HG03135 (cell line): ENCODE measurements around the gene NRF1.
"Not testable (repeated sequence)": the region's sequence is repeated elsewhere in the genome, so short reads cannot be mapped to it uniquely, and the experiment has no call there.

Experiments used
- ATAC-seq: cut with Tn5 transposase; IDR thresholded peaks from one replicate; pipeline ENCODE4 v1.9.1; 2021; ENCODE audit warnings: mild to moderate bottlenecking, moderate library complexity; ENCODE audit not compliant: unreplicated experiment

NRF1 gene

GRCh38 chr7:129780974-129781927 lies 169.7 kb downstream of the NRF1 start:
- no peak for ATAC-seq

- ATAC-seq = no peak
Observed at GRCh38 chr7:129781928-129782817, 170.7 kb downstream of the NRF1 start.

DNA sequence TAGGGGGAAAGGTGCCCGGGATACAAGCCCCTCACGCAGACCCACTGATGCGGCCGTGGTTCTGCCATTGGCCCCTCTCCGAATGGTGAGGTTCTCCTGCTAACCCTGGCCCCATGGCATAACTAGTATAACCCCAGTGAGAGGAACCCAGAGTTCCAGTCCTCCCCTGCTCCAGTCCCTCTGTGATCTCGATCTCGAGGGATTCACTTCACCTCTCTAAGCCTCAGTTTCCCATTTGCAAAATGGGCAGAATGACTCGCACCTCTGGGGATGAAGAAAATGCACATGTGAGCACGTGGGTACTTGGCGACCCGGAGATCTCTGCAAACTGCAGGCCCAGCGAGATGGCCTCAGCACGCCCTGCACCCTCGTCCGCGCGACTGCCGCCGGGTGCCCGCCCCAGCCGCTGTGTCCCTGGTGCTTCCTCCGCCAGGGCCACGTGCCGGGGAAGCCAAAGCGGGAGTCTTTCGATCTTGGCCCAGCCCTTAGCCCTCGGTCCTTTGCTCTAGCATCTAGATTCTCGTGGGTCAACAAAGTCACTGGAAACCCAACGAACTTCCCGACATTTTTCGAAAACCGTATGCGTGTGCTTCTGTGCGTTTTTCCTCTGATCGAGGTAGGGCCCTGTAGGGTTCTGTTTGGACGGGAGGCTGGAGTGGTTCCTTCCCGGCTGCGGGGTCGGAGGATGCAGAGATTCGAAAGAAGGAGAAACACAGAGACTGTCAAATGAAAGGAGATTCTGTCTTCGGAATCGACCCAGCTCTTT lies 171.5 kb downstream of the NRF1 start:
- ATAC-seq = no peak

DNA sequence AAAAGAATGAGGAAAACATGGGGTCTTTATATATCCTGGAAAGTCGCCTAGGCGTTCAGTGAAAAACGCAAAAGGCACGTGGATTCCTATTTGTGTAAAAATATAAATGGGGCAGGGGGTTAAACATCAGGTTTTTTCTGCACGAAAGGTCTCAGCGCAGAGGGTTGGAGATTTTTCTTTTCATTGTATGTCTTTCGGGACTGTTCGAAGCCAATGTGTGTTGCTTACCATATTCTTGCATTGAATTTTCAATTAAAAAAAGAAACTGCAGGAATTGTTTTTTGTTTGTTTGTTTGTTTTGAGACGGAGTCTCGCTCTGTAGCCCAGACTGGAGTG lies 172.0 kb downstream of the NRF1 start:
- ATAC-seq = no peak

DNA sequence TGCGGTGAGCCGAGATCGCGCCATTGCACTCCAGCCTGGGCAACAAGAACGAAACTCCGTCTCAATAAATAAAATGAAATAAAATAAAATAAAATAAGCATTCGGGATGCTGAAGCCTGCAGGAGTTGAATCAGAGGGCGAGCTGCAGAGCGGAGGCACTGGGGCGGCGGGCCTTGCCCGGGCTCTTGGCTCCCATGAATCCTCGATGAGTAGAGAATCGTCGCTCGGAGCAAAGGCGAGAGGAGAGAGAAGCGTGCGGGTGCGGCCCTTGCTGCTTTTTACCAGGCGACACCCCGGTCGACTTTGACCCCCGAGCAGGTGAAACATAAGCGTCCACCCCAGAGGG lies 172.9 kb downstream of the NRF1 start:
- ATAC-seq = no peak

DNA sequence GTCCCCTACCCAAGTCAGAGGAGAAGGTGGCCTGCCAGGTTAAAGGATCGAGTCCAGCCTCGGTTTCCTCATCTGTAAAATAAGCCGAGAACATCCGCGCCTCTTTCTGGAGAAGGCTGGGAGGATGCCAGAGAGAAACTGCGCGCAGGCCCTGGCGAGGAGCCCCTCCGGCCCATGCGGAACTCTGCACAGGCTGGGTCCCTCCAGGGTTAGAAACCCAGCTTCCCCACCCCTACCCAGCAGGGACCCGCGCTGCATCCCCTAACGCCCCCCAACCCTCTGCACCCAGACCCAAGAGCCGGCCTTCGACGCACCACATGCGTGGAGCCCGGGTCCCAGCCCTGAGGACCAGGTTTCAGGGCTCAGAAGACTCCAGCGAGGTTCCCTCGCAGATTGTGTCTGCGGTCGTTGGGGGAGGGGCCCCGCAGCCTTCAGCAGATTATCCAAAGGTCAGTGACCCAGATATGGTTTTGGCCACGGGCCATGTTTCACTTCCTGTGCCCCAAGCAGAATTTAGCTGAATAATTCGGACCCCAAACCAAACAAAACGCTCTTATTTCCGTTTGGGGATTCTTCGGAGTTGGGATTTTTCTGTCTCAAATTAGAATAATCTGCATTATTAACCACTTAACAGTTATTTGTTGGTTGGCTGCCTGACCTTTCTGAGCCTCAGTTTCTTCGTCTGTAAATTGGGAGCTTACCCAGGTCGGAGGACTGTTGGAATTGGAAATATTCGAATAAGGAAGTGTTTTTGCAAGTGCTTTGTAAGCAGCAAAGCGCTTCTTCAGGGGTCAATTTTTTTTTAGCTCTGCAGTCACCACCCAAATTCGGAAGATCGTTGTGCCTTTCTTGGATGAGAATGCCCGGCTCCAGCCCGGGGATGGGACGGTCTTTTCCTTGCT lies 173.5 kb downstream of the NRF1 start:
- ATAC-seq = no peak

GRCh38 chr7:129785685-129786514 lies 174.4 kb downstream of the NRF1 start:
- ATAC-seq = no peak

DNA sequence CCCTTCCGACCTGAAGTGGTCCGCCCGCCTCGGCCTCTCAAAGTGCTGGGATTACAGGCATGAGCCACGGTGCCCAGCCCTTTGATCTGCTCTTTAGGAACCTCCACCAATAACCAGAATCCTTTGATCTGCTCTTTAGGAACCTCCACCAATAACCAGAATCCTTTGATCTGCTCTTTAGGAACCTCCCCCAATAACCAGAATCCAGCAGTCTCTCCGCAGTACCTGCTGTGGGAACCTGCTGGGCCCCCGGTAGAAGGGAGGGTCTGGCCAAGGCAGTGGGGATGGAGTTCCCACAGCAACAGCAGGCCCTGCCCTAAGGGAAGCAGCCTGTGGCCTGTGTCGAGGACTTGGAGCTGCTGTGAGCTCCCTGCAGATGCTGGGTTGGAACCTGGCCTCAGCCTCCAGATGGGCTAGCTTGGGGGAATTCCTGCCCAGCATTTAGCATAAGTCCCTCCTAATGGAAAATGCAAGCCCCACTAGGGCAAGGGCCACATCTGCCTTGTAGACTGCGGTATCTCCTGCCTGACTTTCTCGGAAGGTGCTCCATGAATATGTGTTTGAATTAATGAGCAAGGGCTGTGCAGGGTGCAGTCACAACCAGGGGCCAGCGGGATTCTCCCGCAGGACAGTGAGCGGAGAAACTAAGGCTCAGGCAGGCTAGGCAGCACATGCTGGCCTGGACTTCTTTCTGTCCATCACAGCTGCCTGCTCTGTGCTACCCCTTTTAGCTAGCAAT lies 175.5 kb downstream of the NRF1 start:
- no peak for ATAC-seq

- ATAC-seq = no peak
Observed at GRCh38 chr7:129789000-129789399, 177.5 kb downstream of the NRF1 start.

DNA sequence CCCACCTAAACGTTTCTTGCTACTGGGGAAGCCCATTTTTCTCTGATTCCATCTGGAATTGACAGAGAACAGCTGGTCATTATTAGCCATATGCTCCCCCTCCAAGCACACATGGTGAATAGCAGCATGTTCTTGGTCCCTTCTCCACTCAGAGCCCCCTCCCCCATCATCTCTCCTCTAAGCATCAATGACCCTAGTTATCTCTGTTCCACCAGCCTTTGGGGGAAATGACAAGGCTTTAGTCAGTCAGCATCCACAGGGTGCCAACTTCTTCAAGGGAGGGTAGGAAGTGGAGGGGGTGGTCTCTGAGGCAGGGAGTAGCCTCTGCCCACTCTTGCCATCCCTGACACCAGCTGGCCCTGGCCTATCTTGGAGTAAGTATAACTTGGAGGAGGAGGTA lies 178.1 kb downstream of the NRF1 start:
- no peak for ATAC-seq

DNA sequence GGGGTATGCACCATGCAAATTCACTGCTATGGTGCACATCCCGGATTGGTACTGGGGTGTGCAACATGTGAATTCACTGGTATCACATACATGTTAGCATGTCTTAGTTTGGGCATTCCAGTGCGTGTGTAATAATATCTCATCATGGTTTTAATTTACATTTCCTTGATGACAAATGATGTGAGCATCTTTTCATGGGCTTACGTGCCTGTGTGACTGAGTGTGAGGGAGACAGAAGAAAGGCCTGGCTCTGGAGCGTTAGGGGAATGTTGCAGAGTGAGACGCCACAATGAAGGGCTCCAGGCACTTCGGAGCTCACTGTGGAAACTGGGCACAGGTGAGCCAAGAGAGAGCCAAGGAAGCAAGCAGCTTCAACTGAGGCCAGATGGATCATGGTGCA lies 178.6 kb downstream of the NRF1 start:
- no peak for ATAC-seq

- no peak for ATAC-seq
Observed at GRCh38 chr7:129792721-129793120, 181.2 kb downstream of the NRF1 start.

DNA sequence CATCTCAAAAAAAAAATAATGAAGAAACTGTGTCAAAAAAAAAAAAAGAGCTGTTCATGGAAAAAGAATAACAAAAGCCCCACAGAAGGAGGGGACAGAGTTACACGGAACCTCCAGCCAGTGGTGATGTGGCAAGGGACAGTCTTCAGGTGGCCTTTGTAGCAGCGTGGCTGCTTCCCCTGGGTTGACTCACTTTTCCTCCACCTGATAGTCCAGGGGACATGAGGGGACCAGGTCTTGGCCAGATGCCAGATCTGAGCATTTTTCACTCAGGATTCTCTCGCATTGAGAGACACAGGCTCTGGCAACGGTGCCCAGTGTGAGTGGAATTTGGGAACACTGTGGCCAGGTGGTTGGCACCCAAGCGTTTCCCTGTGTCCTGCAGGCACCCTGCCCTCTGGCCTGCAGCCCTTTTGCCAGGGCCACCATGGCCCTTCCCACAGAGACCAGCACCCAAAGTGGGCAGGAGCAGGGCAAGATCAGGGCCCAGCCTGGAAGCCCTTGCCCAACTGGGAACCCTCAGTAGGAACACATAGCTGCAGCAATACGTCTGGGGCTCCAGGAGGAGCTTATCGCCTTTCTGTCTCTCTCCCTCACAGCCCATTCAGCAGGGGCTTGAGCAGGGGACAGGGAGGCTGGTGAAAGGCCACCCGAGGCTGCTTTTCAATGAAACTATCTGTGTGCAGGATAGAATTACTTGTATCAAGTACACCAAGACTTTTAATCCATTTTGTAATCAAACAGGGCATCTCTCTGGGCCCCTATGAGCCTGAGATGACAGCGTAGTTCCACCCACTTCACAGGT lies 182.2 kb downstream of the NRF1 start:
- no peak for ATAC-seq

DNA sequence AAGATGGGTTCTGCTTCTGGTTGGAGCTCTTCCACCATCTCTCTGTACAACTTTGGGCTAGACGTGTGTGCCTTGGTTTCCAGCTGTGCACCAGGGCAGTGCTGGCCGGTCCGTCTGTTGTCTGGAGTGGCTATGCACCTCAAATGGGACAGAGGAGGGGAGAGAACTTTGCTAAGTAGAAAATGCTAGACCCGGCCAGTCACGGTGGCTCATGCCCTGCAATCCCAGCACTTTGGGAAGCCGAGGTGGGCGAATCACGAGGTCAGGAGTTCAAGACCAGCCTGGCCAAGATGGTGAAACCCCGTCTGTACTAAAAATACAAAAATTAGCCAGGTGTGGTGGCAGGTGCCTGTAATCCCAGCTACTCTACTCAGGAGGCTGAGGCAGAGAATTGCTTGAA lies 182.9 kb downstream of the NRF1 start:
- ATAC-seq = not testable (repeated sequence)

DNA sequence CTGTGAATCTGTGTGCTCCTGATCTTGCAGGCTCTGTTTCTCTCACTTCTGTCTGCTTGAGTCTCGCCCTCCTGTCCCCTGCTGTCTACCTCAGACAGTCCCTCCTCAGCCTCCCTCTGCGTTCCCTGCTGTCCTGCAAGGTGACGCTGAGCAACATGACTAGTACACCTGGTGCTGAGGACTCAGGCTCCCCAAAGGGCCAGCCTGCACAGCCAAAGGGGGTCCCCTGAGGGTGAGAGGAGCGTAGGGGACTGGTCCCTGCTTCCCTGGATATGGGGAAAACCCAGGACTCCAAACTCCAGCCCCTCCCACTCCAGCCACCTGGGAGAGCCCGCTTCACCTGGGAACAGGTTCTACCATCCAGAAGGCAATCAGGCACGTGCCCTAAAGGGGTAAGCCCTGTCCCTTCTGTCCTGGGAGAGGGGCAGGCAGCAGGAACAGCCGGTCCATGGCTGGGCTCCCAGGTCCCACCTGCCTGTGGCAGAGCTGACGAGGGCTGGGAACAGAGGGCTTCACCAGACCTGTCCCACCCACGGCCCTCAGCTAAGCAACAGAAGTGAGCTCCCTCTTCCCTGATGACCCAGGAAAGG lies 184.8 kb downstream of the NRF1 start:
- ATAC-seq = no peak

- no peak for ATAC-seq
Observed at GRCh38 chr7:129797214-129797789, 185.8 kb downstream of the NRF1 start.
